Natural killer cell (primary cell): ENCODE measurements around the gene PTPRR. TPM values are rescaled to one million over a fixed set of nuclear protein-coding genes. Genes with fewer than 3 reads are reported as not detected.

Experiments used
- ATAC-seq, 3 donors: fragments of 150-1000 bp in 2 of 3; fragments of 200-7000 bp in 1 of 3; cut with Tn5 transposase; 1 replicate in 1 of 3; 2 replicates in 2 of 3; pipeline ENCODE4 v1.10.0; 2021; ENCODE audit warnings: mild to moderate bottlenecking in 2 of 3, moderate library complexity in 2 of 3
- DNase-seq, 2 donors: peaks; one replicate each; pipeline versions ENCODE4 v3.0.0 to v3.0.0-alpha.2; 2013 to 2021; ENCODE audit warnings: mixed read lengths in 1 of 2
- H3K27ac ChIP-seq: one replicate; pipeline ENCODE4 v1.5.1; 2013; ENCODE audit warnings: mild to moderate bottlenecking, low read length
- H3K27me3 ChIP-seq: one replicate; pipeline ENCODE4 v1.6.1; 2013; ENCODE audit warnings: low read length; ENCODE audit not compliant: control insufficient read depth, insufficient read depth
- H3K36me3 ChIP-seq: one replicate; pipeline ENCODE4 v1.6.1; 2013; ENCODE audit warnings: low read length; ENCODE audit not compliant: control insufficient read depth, insufficient read depth
- H3K4me1 ChIP-seq: one replicate; pipeline ENCODE4 v1.6.1; 2013; ENCODE audit warnings: low read length; ENCODE audit not compliant: control insufficient read depth, insufficient read depth
- H3K4me3 ChIP-seq: one replicate; pipeline ENCODE4 v1.5.1; 2013; ENCODE audit warnings: low read length
- H3K9me3 ChIP-seq: one replicate; pipeline ENCODE4 v1.6.1; 2013; ENCODE audit warnings: low read length; ENCODE audit not compliant: control insufficient read depth, insufficient read depth
- H3K27ac Mint-ChIP-seq, 2 donors: one replicate each; pipeline ENCODE4 v1.8.0; 2022; ENCODE audit warnings: mild to moderate bottlenecking in 2 of 2, mixed read lengths in 2 of 2, moderate library complexity in 1 of 2
- H3K27me3 Mint-ChIP-seq, 2 donors: one replicate each; pipeline ENCODE4 v1.8.0; 2022; ENCODE audit warnings: low read depth in 2 of 2, mixed read lengths in 2 of 2
- H3K36me3 Mint-ChIP-seq: one replicate; pipeline ENCODE4 v1.8.0; 2022; ENCODE audit warnings: mixed read lengths
- H3K4me1 Mint-ChIP-seq, 2 donors: one replicate each; pipeline ENCODE4 v1.8.0; 2022; ENCODE audit warnings: mixed read lengths in 2 of 2
- H3K4me3 Mint-ChIP-seq: one replicate; pipeline ENCODE4 v1.8.0; 2022; ENCODE audit warnings: mild to moderate bottlenecking, moderate library complexity, mixed read lengths
- H3K9me3 Mint-ChIP-seq, 2 donors: one replicate each; pipeline ENCODE4 v1.8.0; 2022; ENCODE audit warnings: mixed read lengths in 2 of 2
- CTCF ChIP-seq: fragments of 200-600 bp; IDR thresholded peaks from one replicate; pipeline ENCODE4 v1.8.0; 2022; ENCODE audit warnings: antibody characterized with exemption
- WGBS: methylation state at CpG from one replicate; pipeline ENCODE4 v1.1.7; 2013; ENCODE audit warnings: missing lambda C conversion rate; ENCODE audit not compliant: insufficient coverage; 5-methylcytosine and 5-hydroxymethylcytosine counted together
- intact Hi-C: fragments of 100-400 bp; cut with micrococcal nuclease; formaldehyde crosslinking; loops from one replicate; pipeline ENCODE4 v1.14.2; 2022
- total RNA-seq, 4 donors: library from RNA; stranded (reverse); fragments of 120-200 nt in 1 of 4; gene quantifications; one replicate each; pipeline versions ENCODE4 v1.2.3 to v1.2.4, GENCODE V29; 2013 to 2022

The PTPRR gene
- total RNA-seq, 3 donors from 2014 or later (not counting 1 experiment from before 2014, with no cell fraction given) = 0.91 to 1.3 TPM; not detected in 1

GRCh38 chr12:70659077-70659606 is 261.4 kb downstream of the PTPRR start:
- intact Hi-C loops = no loop called here
- ATAC-seq (no peak), DNase-seq (no peak)
- TF ChIP-seq CTCF = no peak
- Mint-ChIP-seq H3K4me3 (no peak overlapping the region), H3K4me1 (peaks cover 32 to 41% of the 10 kb centered on the region in 2 donors), H3K9me3 (peaks cover 0 to 3% of the 10 kb centered on the region in 2 donors), H3K36me3 (peaks cover 6% of the 10 kb centered on the region), H3K27me3 (no peaks in the 10 kb centered on the region), H3K27ac (peak overlapping the region in 1 of 2 donors; percentile 78)
- no peak overlapping the region for H3K4me3 ChIP-seq
- 93% methylated on average over 6 of the region's 6 CpGs for WGBS
- H3K36me3 ChIP-seq = no peaks in the 10 kb centered on the region
- no peaks in the 10 kb centered on the region for H3K27me3 ChIP-seq
- H3K4me1 ChIP-seq = peaks cover 9% of the 10 kb centered on the region
- H3K9me3 ChIP-seq = no peaks in the 10 kb centered on the region
- H3K27ac ChIP-seq = no peak overlapping the region

- H3K4me3 ChIP-seq = no peak overlapping the region
- H3K27ac ChIP-seq = no peak overlapping the region
- DNase-seq (no peak), ATAC-seq (no peak)
- TF ChIP-seq CTCF = no peak
- no peaks in the 10 kb centered on the region for H3K36me3 ChIP-seq
- Mint-ChIP-seq H3K4me1 (peaks cover 34 to 44% of the 10 kb centered on the region in 2 donors), H3K27ac (no peak overlapping the region), H3K27me3 (no peaks in the 10 kb centered on the region), H3K36me3 (peaks cover 6% of the 10 kb centered on the region), H3K4me3 (no peak overlapping the region), H3K9me3 (peaks cover 0 to 3% of the 10 kb centered on the region in 2 donors)
- peaks cover 9% of the 10 kb centered on the region for H3K4me1 ChIP-seq
- H3K9me3 ChIP-seq = no peaks in the 10 kb centered on the region
- intact Hi-C loops = no loop called here
- H3K27me3 ChIP-seq = no peaks in the 10 kb centered on the region
- WGBS = 85% methylated on average over 4 of the region's 4 CpGs
Observed at GRCh38 chr12:70657616-70658286, 262.8 kb downstream of the PTPRR start.

GRCh38 chr12:70652451-70652850 is 268.1 kb downstream of the PTPRR start:
- intact Hi-C loops = no loop called here
- Histone ChIP-seq H3K36me3 (no peaks in the 10 kb centered on the region), H3K4me3 (no peak overlapping the region), H3K9me3 (no peaks in the 10 kb centered on the region), H3K27ac (no peak overlapping the region), H3K27me3 (no peaks in the 10 kb centered on the region), H3K4me1 (no peaks in the 10 kb centered on the region)
- no peak for DNase-seq
- peak overlapping the region in 1 of 2 donors; percentile 60 for H3K27ac Mint-ChIP-seq
- no peak overlapping the region for H3K4me3 Mint-ChIP-seq
- peaks cover 0 to 3% of the 10 kb centered on the region in 2 donors for H3K9me3 Mint-ChIP-seq
- WGBS = 97% methylated on average over 1 of the region's 1 CpG
- no peaks in the 10 kb centered on the region for H3K27me3 Mint-ChIP-seq
- ATAC-seq = no peak
- H3K36me3 Mint-ChIP-seq = peaks cover 6% of the 10 kb centered on the region
- peaks cover 7 to 17% of the 10 kb centered on the region in 2 donors for H3K4me1 Mint-ChIP-seq
- no peak for TF ChIP-seq CTCF
